Stimulated activated CD4-positive, alpha-beta T cell treated with anti-CD3 and anti-CD28 coated beads, Interleukin-2, amount 100 ng/mL, for 48 hours (primary cell): Measurements from ENCODE around the gene RPS4Y1.

Experiments
- DNase-seq, 2 donors: peaks; one replicate each; pipeline ENCODE4 v3.0.0-alpha.2; 2020

Gene RPS4Y1

DNA sequence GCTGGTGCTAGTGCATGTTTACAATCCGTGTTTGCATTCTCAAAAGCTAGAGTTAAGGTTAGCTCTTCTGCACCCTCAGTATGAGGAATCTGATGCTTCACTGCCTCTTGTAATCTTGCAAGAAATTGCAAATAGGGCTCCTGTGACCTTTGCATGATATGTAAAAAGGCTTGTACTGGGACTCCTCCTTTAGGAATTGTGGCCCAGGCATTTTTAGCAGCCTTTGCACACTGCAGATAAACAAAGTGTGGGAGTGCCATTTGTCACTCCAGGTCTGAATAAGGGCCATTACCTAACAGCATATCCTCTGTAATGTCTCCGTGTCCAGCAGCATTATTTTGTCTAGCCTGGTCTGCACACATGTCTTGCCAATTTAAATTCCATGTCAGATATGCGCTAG, 44.5 kb downstream of the RPS4Y1 start:
- DNase-seq: no peak

- no peak for DNase-seq
Observed at GRCh38 chrY:2887386-2887785, 46.0 kb downstream of the RPS4Y1 start.

- DNase-seq: no peak
Observed at GRCh38 chrY:2887955-2888354, 46.6 kb downstream of the RPS4Y1 start.

GRCh38 chrY:2893471-2893870, 52.1 kb downstream of the RPS4Y1 start:
- no peak for DNase-seq

DNA sequence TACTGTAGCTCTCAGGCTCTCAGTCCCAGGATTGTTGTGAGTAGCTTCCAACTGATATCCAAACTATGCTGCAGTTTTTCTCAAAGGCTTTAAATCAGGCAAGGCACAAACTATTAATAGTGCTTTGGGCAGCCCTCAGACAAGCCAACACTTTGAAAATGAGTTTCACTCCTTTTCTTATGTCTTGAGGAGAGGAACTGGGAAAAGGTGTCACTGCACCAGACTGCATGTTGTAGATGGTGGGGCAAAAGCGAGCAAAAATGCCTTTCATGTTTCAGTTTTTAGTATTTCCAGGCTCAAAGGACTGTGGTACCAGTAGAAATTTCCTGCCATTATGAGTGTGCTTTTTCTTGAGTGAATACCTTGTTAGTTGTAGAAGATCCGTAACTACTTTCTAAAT, 54.6 kb downstream of the RPS4Y1 start:
- DNase-seq: no peak

GRCh38 chrY:2907356-2907755, 66.0 kb downstream of the RPS4Y1 start:
- no peak for DNase-seq

- DNase-seq: no peak
Observed at GRCh38 chrY:2913066-2913815, 71.8 kb downstream of the RPS4Y1 start.
